22Rv1 (cell line): ENCODE data around the gene THSD4.

Experiments
- H3K27ac ChIP-seq: fragments of 450-650 bp; 2 replicates; pipeline ENCODE4 v1.5.1; 2017
- CTCF ChIP-seq: fragments of 450-650 bp; IDR thresholded peaks from 2 replicates; pipeline ENCODE4 v1.5.1; 2017; ENCODE audit warnings: mild to moderate bottlenecking
- ZFX ChIP-seq: fragments of 450-650 bp; IDR thresholded peaks from 2 replicates; pipeline ENCODE4 v1.6.1; 2017; ENCODE audit warnings: antibody characterized with exemption, borderline replicate concordance

The THSD4 gene

GRCh38 chr15:71786673-71787072 is 671.4 kb downstream of the THSD4 start:
- no peak overlapping the region for H3K27ac ChIP-seq
- TF ChIP-seq ZFX (no peak), CTCF (no peak)

- TF ChIP-seq CTCF (no peak), ZFX (no peak)
- no peak overlapping the region for H3K27ac ChIP-seq
Observed at GRCh38 chr15:71788646-71789579, 673.6 kb downstream of the THSD4 start.

GRCh38 chr15:71789616-71790015 is 674.3 kb downstream of the THSD4 start:
- no peak overlapping the region for H3K27ac ChIP-seq
- no peak for TF ChIP-seq ZFX
- TF ChIP-seq CTCF = no peak

- no peak for TF ChIP-seq ZFX
- no peak for TF ChIP-seq CTCF
- no peak overlapping the region for H3K27ac ChIP-seq
Observed at GRCh38 chr15:71790081-71790480, 674.8 kb downstream of the THSD4 start.

GRCh38 chr15:71791975-71792374 is 676.7 kb downstream of the THSD4 start:
- TF ChIP-seq ZFX (no peak), CTCF (no peak)

GRCh38 chr15:71792521-71792920 is 677.2 kb downstream of the THSD4 start:
- H3K27ac ChIP-seq = no peak overlapping the region
- TF ChIP-seq ZFX = no peak

More at GRCh38 chr15:71791975-71792374, 676.7 kb downstream of the THSD4 start:
- H3K27ac ChIP-seq = no peak overlapping the region

- TF ChIP-seq CTCF = no peak
- TF ChIP-seq ZFX = no peak
- H3K27ac ChIP-seq = no peak overlapping the region
Observed at GRCh38 chr15:71798641-71799040, 683.4 kb downstream of the THSD4 start.

- no peak for TF ChIP-seq ZFX
- no peak for TF ChIP-seq CTCF
- no peak overlapping the region for H3K27ac ChIP-seq
Observed at GRCh38 chr15:71800190-71800589, 684.9 kb downstream of the THSD4 start.
